ENCODE measurements around the gene LSM7. TPM values are rescaled to one million over a fixed set of nuclear protein-coding genes. Genes with fewer than 3 reads are reported as not detected.

The LSM7 gene
- total RNA-seq, 1 experiment from 2014 or later: 97.3 TPM

DNA sequence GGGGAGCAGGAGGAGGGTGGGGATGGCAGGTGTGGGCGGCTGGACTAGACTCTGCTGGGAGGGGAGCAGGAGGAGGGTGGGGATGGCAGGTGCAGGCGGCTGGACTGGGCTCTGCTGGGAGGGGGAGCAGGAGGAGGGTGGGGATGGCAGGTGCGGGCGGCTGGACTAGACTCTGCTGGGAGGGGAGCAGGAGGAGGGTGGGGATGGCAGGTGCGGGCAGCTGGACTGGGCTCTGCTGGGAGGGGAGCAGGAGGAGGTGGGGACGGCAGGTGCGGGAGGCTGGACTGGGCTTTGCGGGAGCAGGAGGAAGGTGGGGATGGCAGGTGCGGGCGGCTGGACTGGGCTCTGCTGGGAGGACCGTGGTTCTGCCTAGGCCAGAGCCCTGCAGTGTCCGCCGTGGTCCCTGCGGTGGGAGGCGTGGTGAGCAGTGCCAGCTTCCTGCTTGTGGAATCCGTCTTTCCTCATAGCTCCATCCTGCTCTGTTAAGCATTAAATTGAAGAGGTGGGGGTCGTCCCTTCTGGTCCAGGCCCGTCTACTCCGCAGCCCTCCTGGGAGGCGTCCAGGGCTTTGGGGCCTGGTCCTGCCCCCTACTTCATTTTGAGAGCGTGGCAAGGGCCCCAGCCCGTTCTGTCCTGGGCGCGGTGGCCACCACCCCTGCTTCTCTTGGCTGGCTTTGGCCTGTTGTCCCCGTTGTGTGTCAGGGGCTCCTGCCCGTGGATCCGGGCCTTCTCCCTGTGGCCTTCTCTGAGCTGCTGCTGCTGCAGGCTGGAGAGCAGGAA is 4.8 kb upstream of the LSM7 start:
- no peaks in the 10 kb centered on the region for H3K27me3 ChIP-seq (ENCODE audit: control insufficient read depth, insufficient read depth, low read length)
- H3K36me3 ChIP-seq (ENCODE audit: control insufficient read depth, insufficient read depth, low read length): peaks cover 3% of the 10 kb centered on the region; the same call in 1 of the 2 replicates
- no peak overlapping the region for H3K4me3 ChIP-seq (ENCODE audit: low read depth in 2 of 2, low read length in 2 of 2)
- ChIA-PET CTCF (no interaction called here), POLR2A (no interaction called here)
- no peak for ATAC-seq
- DNase-seq (ENCODE audit: low read depth, low spot score): no peak
- TF ChIP-seq SIN3A (IDR thresholded peaks at IDR 0.05; ENCODE audit: borderline replicate concordance, insufficient read depth, low read depth, low read length): no peak
- no peak for TF ChIP-seq POLR2AphosphoS5 (IDR thresholded peaks at IDR 0.05; ENCODE audit: low read depth, low read length)
- TF ChIP-seq REST (IDR thresholded peaks at IDR 0.05; ENCODE audit: insufficient read depth in 1 of 2, low read depth in 2 of 2, low read length in 1 of 2): no peak
- TF ChIP-seq TCF7L2 (IDR thresholded peaks at IDR 0.05; ENCODE audit: low read depth, low read length): no peak
- no TSS peak for BruUV-seq (replicated peaks)
- H3K27ac ChIP-seq (ENCODE audit: low read length): no peak overlapping the region
- in situ Hi-C loops (cut with HindIII; ENCODE audit: low pct_unique_long_range_greater_than_20kb, low sequenced_read_pairs): no loop called here
- H3K9me3 ChIP-seq (ENCODE audit: control insufficient read depth, insufficient read depth, low read depth, low read length): no peaks in the 10 kb centered on the region
- intact Hi-C loops (cut with micrococcal nuclease; ENCODE audit: unreplicated experiment): no loop called here
- peaks cover 11% of the 10 kb centered on the region for H3K4me1 ChIP-seq (ENCODE audit: control insufficient read depth, insufficient read depth, low read length)

- Histone ChIP-seq H3K27me3 (ENCODE audit: control insufficient read depth, insufficient read depth, low read length) (no peaks in the 10 kb centered on the region), H3K4me1 (ENCODE audit: control insufficient read depth, insufficient read depth, low read length) (peaks cover 11% of the 10 kb centered on the region), H3K4me3 (ENCODE audit: low read depth in 2 of 2, low read length in 2 of 2) (no peak overlapping the region), H3K27ac (ENCODE audit: low read length) (no peak overlapping the region), H3K36me3 (ENCODE audit: control insufficient read depth, insufficient read depth, low read length) (peaks cover 3% of the 10 kb centered on the region; the same call in 1 of the 2 replicates), H3K9me3 (ENCODE audit: control insufficient read depth, insufficient read depth, low read depth, low read length) (no peaks in the 10 kb centered on the region)
- DNase-seq (ENCODE audit: low read depth, low spot score) (no peak), ATAC-seq (no peak)
- intact Hi-C loops (cut with micrococcal nuclease; ENCODE audit: unreplicated experiment): no loop called here
- ChIA-PET CTCF (no interaction called here), POLR2A (no interaction called here)
- in situ Hi-C loops (cut with HindIII; ENCODE audit: low pct_unique_long_range_greater_than_20kb, low sequenced_read_pairs): no loop called here
- BruUV-seq (replicated peaks): no TSS peak
- TF ChIP-seq, protein P1, sequence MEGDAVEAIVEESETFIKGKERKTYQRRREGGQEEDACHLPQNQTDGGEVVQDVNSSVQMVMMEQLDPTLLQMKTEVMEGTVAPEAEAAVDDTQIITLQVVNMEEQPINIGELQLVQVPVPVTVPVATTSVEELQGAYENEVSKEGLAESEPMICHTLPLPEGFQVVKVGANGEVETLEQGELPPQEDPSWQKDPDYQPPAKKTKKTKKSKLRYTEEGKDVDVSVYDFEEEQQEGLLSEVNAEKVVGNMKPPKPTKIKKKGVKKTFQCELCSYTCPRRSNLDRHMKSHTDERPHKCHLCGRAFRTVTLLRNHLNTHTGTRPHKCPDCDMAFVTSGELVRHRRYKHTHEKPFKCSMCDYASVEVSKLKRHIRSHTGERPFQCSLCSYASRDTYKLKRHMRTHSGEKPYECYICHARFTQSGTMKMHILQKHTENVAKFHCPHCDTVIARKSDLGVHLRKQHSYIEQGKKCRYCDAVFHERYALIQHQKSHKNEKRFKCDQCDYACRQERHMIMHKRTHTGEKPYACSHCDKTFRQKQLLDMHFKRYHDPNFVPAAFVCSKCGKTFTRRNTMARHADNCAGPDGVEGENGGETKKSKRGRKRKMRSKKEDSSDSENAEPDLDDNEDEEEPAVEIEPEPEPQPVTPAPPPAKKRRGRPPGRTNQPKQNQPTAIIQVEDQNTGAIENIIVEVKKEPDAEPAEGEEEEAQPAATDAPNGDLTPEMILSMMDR (IDR thresholded peaks at IDR 0.05): no peak
- TF ChIP-seq SIN3A (IDR thresholded peaks at IDR 0.05; ENCODE audit: borderline replicate concordance, insufficient read depth, low read depth, low read length) (no peak), POLR2AphosphoS5 (IDR thresholded peaks at IDR 0.05; ENCODE audit: low read depth, low read length) (no peak), REST (IDR thresholded peaks at IDR 0.05; ENCODE audit: insufficient read depth in 1 of 2, low read depth in 2 of 2, low read length in 1 of 2) (no peak), TCF7L2 (IDR thresholded peaks at IDR 0.05; ENCODE audit: low read depth, low read length) (no peak)
These were observed 4.1 kb upstream of the LSM7 start for GRCh38 chr19:2332341-2333026.

Measured in Panc1 (cell line).